BE2C (cell line): ENCODE results near the gene PCDHA10. TPM values are rescaled to one million over a fixed set of nuclear protein-coding genes. Genes with fewer than 3 reads are reported as not detected.
A peak's percentile ranks its signal among the peaks of the same experiment; 100 is the strongest.
"Not testable (repeated sequence)": the region's sequence is repeated elsewhere in the genome, so short reads cannot be mapped to it uniquely, and the experiment has no call there.

Experiments
- DNase-seq: peaks from one replicate; pipeline ENCODE4 v3.0.0-alpha.2; 2020
- H3K27me3 ChIP-seq: fragments of 250-450 bp; sonication (Bioruptor Pico); 2 replicates; pipeline ENCODE4 v1.5.1; 2020; ENCODE audit warnings: mild to moderate bottlenecking
- H3K36me3 ChIP-seq: fragments of 250-450 bp; sonication (Bioruptor Pico); 2 replicates; pipeline ENCODE4 v1.5.1; 2020; ENCODE audit warnings: mild to moderate bottlenecking
- H3K4me1 ChIP-seq: fragments of 250-450 bp; sonication (Bioruptor Pico); 2 replicates; pipeline ENCODE4 v1.5.1; 2020
- H3K4me3 ChIP-seq: 2 replicates; pipeline ENCODE4 v1.5.1; 2011; ENCODE audit warnings: low read depth, low read length
- H3K9me3 ChIP-seq: fragments of 250-450 bp; sonication (Bioruptor Pico); 2 replicates; pipeline ENCODE4 v1.5.1; 2020
- CTCF ChIP-seq: IDR thresholded peaks from 2 replicates; pipeline ENCODE4 v1.5.1; 2012; ENCODE audit warnings: mild to moderate bottlenecking, low read depth, low read length
- polyA plus RNA-seq: library from polyadenylated mRNA; unstranded; fragments of >200 nt; gene quantifications from one replicate; pipeline ENCODE4 v1.2.1, GENCODE V29; 2012; ENCODE audit warnings: low read depth, missing spikeins; ENCODE audit not compliant: insufficient read length, insufficient read depth

Gene PCDHA10
- polyA plus RNA-seq = 7.2 TPM

DNA sequence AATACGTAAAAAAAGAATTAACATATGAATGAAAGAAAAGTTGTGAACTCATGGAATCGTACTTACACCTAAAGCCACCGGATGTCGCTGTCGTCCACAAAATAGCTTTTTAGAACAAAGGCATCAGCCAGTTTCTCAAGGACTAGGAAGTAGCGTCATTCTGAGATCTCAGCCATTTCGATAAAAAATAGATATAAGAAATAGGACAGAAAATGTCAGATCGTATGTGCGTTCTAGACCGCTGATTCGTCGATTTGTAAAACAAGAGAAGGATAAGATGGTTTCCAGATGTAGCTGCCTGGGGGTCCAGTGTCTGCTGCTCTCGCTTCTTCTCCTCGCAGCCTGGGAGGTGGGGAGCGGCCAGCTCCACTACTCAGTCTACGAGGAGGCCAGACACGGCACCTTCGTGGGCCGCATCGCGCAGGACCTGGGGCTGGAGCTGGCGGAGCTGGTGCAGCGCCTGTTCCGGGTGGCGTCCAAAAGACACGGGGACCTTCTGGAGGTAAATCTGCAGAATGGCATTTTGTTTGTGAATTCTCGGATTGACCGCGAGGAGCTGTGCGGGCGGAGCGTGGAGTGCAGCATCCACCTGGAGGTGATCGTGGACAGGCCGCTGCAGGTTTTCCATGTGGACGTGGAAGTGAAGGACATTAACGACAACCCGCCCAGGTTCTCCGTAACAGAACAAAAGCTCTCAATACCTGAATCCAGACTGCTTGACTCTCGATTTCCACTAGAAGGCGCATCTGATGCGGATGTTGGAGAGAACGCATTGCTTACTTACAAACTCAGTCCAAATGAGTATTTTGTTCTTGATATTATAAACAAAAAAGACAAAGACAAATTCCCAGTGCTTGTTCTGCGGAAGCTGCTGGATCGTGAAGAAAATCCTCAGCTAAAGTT, at the start of gene PCDHA10:
PCDHA10 (plus strand) TSS at position 126 of the 903 bp plus-strand sequence; CDS start at position 278, 152 bp downstream.
- Histone ChIP-seq H3K36me3 (no peaks in the 10 kb centered on the region), H3K9me3 (no peaks in the 10 kb centered on the region; the same call in 1 of the 2 replicates), H3K4me3 (peak within 1 kb of the TSS; percentile 77), H3K27me3 (no peaks in the 10 kb centered on the region), H3K4me1 (no peaks in the 10 kb centered on the region)
- TF ChIP-seq CTCF = peak; percentile 66
- DNase-seq = peak; percentile 49

- Histone ChIP-seq H3K27me3 (no peaks in the 10 kb centered on the region), H3K9me3 (no peaks in the 10 kb centered on the region), H3K4me3 (no peak within 1 kb of the TSS), H3K36me3 (peaks cover 5% of the 10 kb centered on the region), H3K4me1 (no peaks in the 10 kb centered on the region)
- TF ChIP-seq CTCF = peak; percentile 53
- no peak for DNase-seq
Measured at GRCh38 chr5:140806834-140807775, 48.6 kb upstream of the PCDHA10 start, which contains the start of gene PCDHA4. PCDHA4 (plus strand) TSS chr5:140807068.

GRCh38 chr5:140808241-140808888, 47.3 kb upstream of the PCDHA10 start:
- H3K4me3 ChIP-seq, H3K9me3 ChIP-seq, H3K27me3 ChIP-seq, H3K36me3 ChIP-seq, DNase-seq, H3K4me1 ChIP-seq: not testable (repeated sequence)

GRCh38 chr5:140808889-140809291, 46.8 kb upstream of the PCDHA10 start:
- Histone ChIP-seq H3K27me3 (no peaks in the 10 kb centered on the region), H3K4me3 (no peak overlapping the region), H3K4me1 (no peaks in the 10 kb centered on the region), H3K36me3 (no peaks in the 10 kb centered on the region; the same call in 1 of the 2 replicates), H3K9me3 (no peaks in the 10 kb centered on the region)
- no peak for TF ChIP-seq CTCF
- no peak for DNase-seq

GRCh38 chr5:140821375-140822280, 34.1 kb upstream of the PCDHA10 start, which contains the start of gene PCDHA5:
PCDHA5 (plus strand) TSS chr5:140821613.
- Histone ChIP-seq H3K9me3 (no peaks in the 10 kb centered on the region), H3K4me1 (no peaks in the 10 kb centered on the region), H3K36me3 (no peaks in the 10 kb centered on the region; the same call in none of the 2 replicates), H3K4me3 (no peak within 1 kb of the TSS), H3K27me3 (no peaks in the 10 kb centered on the region)
- no peak for DNase-seq
- no peak for TF ChIP-seq CTCF
